Measurements from ENCODE around the gene TRPM5. TPM values are rescaled to one million over a fixed set of nuclear protein-coding genes. Genes with fewer than 3 reads are reported as not detected.

The TRPM5 gene
- total RNA-seq, 4 donors from 2014 or later = not detected

- DNase-seq (ENCODE audit: low spot score in 2 of 2) = no peak
- H3K27ac ChIP-seq = no peak overlapping the region
- no peaks in the 10 kb centered on the region for H3K36me3 ChIP-seq
- no peak for TF ChIP-seq POLR2A (IDR thresholded peaks at IDR 0.05)
- no peak for TF ChIP-seq EP300 (IDR thresholded peaks at IDR 0.05)
- TF ChIP-seq, protein P1, sequence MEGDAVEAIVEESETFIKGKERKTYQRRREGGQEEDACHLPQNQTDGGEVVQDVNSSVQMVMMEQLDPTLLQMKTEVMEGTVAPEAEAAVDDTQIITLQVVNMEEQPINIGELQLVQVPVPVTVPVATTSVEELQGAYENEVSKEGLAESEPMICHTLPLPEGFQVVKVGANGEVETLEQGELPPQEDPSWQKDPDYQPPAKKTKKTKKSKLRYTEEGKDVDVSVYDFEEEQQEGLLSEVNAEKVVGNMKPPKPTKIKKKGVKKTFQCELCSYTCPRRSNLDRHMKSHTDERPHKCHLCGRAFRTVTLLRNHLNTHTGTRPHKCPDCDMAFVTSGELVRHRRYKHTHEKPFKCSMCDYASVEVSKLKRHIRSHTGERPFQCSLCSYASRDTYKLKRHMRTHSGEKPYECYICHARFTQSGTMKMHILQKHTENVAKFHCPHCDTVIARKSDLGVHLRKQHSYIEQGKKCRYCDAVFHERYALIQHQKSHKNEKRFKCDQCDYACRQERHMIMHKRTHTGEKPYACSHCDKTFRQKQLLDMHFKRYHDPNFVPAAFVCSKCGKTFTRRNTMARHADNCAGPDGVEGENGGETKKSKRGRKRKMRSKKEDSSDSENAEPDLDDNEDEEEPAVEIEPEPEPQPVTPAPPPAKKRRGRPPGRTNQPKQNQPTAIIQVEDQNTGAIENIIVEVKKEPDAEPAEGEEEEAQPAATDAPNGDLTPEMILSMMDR (IDR thresholded peaks at IDR 0.05) = no peak
- peaks cover 0 to 6% (median 0%) of the 10 kb centered on the region in 4 donors for H3K4me1 ChIP-seq
- WGBS, 2 donors = 77 to 79% methylated on average over 21 of the region's 21 CpGs
- H3K4me3 ChIP-seq = no peak overlapping the region
- H3K27me3 ChIP-seq = peaks cover 0 to 4% of the 10 kb centered on the region in 2 donors
- H3K9me3 ChIP-seq = no peaks in the 10 kb centered on the region
Measured at GRCh38 chr11:2468363-2469235, 24.3 kb upstream of the TRPM5 start.

DNA sequence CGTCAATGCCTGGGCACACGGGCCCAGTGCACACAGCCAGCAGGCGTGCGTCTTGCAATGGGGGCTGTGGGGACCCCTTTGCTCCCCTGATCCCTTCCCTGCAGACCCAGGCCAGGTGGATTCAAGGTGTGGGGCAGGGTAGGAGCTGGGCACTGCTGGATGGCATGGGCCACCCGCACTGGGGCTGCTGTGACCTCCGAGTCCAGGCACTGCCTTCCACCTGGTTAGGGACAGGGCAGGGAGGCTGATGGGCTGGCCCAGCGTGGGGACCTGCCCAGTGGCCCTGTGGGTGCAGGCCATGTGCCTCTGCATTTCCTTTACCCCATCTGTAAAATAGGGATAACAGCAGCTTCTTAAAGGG, 23.4 kb upstream of the TRPM5 start:
- no peak overlapping the region for H3K27ac ChIP-seq
- DNase-seq (ENCODE audit: low spot score in 2 of 2) = no peak
- H3K4me3 ChIP-seq = no peak overlapping the region
- peaks cover 0 to 4% of the 10 kb centered on the region in 2 donors for H3K27me3 ChIP-seq
- TF ChIP-seq POLR2A (IDR thresholded peaks at IDR 0.05) (no peak), EP300 (IDR thresholded peaks at IDR 0.05) (no peak)
- TF ChIP-seq, protein P1 (IDR thresholded peaks at IDR 0.05) = no peak
- 88 to 100% methylated on average over 1 to 7 of the region's 7 CpGs for WGBS, 2 donors
- no peaks in the 10 kb centered on the region for H3K36me3 ChIP-seq
- H3K4me1 ChIP-seq = peaks cover 0 to 6% (median 0%) of the 10 kb centered on the region in 4 donors
- H3K9me3 ChIP-seq = no peaks in the 10 kb centered on the region

DNA sequence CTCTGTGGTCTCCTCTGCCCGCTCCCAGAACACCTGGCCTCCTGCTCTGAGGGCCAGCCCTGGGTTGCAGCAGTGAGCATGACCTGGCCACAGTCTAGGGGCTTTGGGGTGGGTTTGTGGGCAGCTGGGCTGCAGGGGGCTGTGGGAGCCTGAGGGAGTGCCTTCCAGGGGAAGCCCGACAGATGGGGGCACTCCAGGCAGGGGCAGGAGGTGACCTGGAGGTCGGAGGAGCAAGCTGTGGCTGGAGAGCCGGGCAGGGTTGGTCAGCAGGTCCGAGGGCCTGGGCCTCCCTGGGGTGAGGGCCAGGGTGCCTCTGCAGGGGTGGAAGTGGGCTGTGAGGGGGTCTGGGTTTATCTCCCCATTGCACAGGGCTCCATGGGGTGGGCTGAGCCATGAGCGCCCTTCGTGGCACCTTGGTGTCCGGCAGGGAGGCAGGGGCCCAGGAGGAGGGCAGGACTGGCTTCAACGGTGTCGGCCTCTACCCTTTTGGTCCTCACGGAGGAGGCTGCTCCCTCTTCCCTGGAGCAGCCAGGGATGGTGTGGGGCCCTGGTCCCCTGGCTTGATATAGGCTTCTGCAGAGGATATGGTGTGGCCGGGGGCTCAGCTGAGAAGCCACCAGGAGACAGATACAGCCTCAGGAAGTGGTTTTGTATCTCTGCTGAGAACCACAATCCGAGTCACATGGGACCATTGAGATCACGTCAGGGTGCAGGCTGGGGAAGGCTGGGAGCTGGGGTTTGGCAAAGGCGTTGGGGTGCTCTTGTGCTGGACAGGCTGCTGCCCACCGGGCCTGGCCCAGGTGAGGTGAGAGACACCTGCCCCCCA, 22.8 kb upstream of the TRPM5 start:
- no peaks in the 10 kb centered on the region for H3K36me3 ChIP-seq
- WGBS, 2 donors = 76 to 81% methylated on average over 13 to 14 of the region's 16 CpGs
- peaks cover 0 to 6% (median 0%) of the 10 kb centered on the region in 4 donors for H3K4me1 ChIP-seq
- no peak for TF ChIP-seq POLR2A (IDR thresholded peaks at IDR 0.05)
- no peak for TF ChIP-seq EP300 (IDR thresholded peaks at IDR 0.05)
- TF ChIP-seq, protein P1 (IDR thresholded peaks at IDR 0.05) = no peak
- H3K9me3 ChIP-seq = no peaks in the 10 kb centered on the region
- H3K27ac ChIP-seq = no peak overlapping the region
- peaks cover 0 to 4% of the 10 kb centered on the region in 2 donors for H3K27me3 ChIP-seq
- DNase-seq (ENCODE audit: low spot score in 2 of 2) = no peak
- H3K4me3 ChIP-seq = no peak overlapping the region

- Histone ChIP-seq H3K9me3 (no peaks in the 10 kb centered on the region), H3K27me3 (peaks cover 0 to 4% of the 10 kb centered on the region in 2 donors), H3K4me3 (no peak overlapping the region), H3K27ac (no peak overlapping the region), H3K4me1 (peaks cover 0 to 6% (median 0%) of the 10 kb centered on the region in 4 donors), H3K36me3 (no peaks in the 10 kb centered on the region)
- WGBS, 2 donors = 74 to 79% methylated on average over 6 of the region's 9 CpGs
- no peak for DNase-seq (ENCODE audit: low spot score in 2 of 2)
- TF ChIP-seq, protein P1 (IDR thresholded peaks at IDR 0.05) = no peak
- TF ChIP-seq EP300 (IDR thresholded peaks at IDR 0.05) (no peak), POLR2A (IDR thresholded peaks at IDR 0.05) (no peak)
Measured at GRCh38 chr11:2466069-2466801, 21.9 kb upstream of the TRPM5 start.
